ENCODE data around the gene DOCK9.

The DOCK9 gene

DNA sequence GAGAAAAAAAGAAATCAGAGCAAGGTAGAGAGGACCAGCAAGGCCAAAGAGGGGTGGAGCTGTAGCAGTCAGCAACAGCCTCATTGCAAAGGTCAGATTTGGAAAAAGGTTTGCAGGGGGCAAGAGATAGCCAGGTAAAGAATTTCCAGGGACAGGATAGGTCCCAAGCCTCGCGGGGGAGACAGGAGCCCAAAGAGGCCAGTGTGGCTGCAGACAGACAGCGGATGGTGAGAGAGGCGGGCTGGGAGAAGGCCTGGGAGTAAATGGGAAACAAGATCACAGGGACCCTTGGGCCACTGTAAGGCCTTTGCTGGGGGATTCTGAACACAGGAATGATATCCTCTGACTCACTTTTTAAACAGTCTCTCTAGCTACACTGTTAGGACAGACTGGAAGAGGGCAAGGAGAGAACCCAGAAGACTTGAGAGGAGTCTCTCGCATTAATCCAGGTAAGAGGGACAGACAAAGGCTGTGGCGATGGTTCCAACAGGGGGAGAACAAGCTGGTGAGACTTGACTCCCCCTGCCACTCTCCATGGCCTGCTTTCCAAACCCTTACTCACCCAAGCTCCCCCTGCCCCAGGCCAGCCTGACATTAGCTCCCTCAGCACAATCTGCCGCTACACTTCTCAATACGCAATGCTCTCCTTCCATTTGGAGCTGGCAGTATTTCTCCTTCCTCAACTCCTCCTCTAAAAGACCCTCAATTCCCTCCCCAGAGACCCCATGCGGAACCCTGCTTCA lies 31.8 kb downstream of the DOCK9 start:
- no peak for DNase-seq (ENCODE audit: low read depth in 2 of 2)

DNA sequence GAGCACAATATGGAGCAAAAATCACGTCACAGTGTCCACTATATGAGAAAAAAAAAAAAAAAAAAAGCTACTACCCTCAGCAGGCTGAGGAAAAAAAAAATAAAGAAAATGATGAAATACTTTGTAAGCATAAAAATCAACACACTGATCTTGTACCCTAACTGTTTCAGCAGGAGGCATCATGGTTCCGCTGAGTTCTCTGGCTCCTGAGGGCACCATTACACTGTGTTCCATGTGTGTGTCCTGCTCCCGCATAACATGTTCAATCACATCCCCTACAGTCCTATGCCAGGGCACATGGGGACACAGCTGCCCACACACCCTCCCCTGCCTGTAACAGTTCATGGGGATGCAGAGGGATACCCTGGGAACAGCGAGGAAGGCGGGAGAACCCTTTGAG lies 33.5 kb downstream of the DOCK9 start:
- no peak for DNase-seq (ENCODE audit: low read depth in 2 of 2)

DNA sequence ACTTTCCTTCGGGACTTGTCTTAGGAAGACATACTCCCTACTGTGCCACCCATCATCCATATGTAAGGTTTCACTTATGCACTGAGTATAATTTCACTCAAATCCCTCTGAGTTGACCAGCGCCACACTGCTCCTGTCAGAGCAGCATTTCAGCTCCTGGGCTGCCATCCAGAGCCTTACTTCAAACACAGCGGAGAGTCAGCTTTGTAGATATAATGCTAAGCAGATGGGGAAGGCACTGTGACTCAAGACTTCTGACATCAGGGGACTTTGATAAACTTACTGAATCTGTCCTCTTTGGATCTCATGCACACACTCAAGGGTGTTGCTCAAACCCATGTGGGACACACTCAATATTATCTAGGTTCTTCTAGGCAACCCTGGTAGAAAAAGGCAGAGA lies 34.9 kb downstream of the DOCK9 start:
- no peak for DNase-seq (ENCODE audit: low read depth in 2 of 2)

DNA sequence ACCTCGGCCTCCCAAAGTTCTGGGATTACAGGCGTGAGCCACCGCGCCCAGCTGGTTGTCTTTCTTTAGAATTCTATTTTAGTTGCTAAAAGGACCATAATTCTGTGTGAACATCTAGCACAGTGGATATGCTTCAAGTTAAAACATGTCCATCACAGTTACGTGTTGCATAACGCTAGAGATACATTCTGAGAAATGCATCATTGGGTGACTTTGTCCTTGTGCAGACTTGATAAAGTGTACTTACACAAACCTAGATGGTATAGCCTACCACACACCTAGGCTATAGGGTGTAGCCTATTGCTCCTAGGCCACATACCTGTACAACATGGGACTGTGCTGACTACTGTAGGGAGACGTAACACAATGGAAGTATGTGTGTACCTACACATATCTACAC lies 35.4 kb downstream of the DOCK9 start:
- DNase-seq (ENCODE audit: low read depth in 2 of 2) = no peak

DNA sequence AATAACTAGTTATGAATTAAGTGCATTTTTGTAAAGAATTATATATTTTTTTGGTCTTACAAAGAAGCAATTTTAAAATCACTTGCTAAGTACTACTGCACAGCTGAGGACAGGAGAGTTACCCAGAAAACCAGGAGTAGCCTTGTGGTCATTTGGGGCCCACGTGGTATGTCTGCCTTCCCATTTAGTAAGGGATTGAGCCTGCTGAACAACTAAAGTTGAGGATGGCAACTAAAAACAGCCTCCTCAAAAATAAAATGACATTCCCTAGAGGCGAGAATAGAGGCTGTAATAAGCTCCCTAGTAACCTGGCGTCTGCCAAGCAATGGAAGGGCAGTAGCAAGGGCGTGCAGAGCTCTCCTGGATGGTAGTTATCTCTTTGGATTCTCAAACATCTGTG lies 36.3 kb downstream of the DOCK9 start:
- no peak for DNase-seq (ENCODE audit: low read depth in 2 of 2)

DNA sequence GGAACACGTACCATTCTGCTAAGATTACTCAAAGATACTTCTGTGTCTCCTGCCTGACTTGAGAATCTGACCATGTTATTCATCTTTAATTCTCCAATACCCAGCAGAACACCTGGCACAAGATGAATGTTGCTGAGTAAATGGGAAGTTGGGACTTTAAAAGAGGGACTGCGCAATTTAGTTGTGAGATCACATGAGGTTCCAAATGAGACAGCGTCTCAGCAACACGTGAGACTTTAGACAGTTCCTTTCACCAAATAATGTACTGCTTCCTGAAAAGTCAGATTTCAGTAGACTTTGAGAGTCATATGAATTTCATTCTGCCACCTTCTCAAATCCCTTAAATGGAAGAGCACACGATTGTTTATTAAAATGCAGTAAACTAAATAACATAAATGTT lies 36.7 kb downstream of the DOCK9 start:
- DNase-seq (ENCODE audit: low read depth in 2 of 2) = no peak

DNA sequence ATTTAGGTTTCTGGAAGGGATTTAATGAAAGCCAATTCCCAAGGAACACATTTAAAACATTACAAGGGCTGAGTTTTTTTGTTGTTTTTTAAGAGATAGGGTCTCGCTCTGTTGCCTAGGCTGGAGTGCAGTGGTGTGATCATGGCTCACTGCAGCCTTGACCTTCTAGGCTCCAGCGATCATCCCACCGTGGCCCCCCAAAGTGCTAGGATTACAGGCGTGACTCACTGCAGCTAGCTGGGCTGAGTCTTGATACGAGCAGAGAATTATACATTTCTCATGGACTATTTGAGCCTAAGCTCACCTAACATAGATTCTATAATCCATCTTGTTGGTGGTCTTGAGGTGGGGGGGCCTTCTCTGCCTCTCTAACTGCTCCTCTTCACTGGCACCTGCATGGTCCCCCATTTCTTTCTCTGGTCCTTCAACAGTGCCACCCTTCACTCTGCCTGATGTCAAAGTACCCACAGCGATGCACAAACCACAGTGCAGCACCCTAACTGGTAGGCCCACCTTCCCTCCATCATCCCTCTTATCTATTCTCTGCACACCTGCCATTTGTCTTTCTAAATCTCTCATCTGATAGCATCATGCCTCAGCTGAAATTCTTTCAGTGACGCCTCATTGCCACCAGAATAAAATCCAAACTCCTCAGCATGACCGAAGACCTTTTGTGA lies 37.4 kb downstream of the DOCK9 start:
- no peak for DNase-seq (ENCODE audit: low read depth in 2 of 2)

DNA sequence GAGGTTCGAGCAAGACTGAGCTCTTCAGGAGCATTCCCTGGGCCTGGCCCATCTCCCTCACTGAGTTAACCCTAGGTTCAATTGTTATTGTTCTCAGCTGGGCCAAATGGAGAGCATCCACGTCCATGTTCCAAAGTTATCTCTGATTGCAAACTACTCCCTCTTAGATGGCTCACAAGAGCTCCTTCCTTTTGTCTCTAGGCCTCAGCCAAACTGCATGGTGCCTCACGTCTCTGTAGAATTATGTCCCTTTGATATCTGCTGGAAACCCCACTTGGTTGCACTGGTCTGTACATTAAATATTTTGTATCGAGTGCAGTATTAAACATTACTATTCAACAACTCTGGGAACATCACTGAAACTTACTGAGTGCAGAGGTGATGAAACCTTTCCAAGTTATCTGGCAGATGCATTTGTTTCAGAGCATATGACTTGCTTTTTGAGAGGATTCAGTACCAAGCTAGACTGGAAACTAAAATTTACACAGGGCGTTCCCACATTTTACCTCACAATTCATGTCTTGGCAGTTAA lies 38.1 kb downstream of the DOCK9 start:
- no peak for DNase-seq (ENCODE audit: low read depth in 2 of 2)

DNA sequence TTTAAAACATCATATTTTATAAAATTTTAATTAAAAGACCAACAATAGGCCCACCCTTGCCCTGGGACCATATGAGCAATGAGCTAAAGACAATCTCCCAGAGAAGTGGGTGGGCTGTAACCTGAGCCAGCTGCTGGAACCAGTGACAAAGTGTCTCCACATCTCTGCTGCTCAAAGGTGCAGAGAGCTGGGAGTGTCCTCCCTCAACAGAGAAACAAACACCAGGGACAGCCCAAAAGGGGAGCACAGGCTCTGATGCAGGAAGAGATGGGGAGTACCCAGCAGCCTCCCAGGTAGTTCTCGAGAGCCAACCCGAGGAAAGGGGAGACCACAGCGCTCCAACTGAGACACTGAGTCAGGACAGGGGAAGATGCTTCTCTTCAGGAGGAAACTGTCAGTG lies 39.1 kb downstream of the DOCK9 start:
- no peak for DNase-seq (ENCODE audit: low read depth in 2 of 2)

DNA sequence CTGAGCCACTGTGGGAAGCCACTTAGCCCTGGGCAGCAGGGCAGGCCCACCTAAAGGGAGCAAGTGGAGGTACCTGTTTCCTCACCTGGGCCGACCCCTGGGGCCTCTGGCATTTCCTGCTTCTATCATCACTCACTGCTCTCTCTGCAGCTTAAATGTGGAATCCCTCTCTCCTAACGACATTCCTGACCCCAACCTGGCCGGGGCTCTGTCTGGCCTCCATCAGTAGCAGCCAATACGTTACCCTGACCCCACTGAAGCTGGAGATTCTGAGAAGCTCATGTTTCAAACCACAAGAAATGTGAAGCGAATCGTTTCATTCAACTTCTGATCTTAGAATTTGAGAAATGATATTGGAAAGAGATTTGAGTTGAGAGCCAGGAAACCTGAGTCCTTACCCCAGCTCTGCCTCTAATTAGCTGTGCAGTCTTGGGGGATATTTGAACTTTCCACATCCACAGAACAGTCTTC lies 39.9 kb downstream of the DOCK9 start:
- DNase-seq (ENCODE audit: low read depth in 2 of 2) = no peak

DNA sequence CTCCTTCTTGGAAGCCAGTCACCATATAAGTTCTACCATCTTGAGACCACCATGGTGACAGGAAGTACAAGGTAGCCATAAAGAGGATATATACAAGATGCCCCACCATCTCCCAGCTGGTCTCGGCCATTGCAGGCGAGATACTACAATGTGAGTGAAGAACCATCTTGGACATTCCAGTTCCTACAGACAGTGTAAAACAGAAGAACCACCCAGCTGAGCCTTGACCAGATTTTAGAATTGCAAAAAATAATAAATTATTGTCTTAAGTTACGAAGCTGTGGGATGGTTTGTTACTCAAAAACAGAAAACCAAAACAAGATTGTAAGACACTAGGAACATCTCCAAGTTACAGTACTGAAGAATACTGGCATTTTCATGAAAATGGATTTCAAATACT lies 43.6 kb downstream of the DOCK9 start:
- DNase-seq (ENCODE audit: low read depth in 2 of 2) = no peak

DNA sequence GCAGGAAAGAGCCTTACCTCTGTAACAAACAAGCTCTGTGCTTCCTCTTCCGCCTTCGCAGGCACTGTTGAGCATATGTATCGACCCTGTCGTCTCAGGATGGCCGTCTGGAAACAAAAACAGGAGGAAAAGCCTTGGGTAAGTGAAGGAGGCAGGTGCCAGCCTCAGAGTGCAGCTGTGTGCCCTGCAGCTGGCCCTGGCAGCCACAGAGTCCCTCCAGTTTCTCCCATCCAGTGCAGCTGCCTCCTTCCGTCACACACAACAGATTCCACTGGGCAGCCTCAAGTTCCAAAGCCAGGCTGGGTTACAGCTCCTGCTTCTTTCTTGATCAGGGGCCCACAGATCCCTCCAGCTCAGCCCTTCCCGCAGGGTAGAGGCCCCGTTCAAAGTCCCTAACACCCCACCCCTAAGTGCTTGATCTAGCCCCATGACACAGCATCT lies 47.7 kb downstream of the DOCK9 start:
- no peak for DNase-seq (ENCODE audit: low read depth in 2 of 2)

DNA sequence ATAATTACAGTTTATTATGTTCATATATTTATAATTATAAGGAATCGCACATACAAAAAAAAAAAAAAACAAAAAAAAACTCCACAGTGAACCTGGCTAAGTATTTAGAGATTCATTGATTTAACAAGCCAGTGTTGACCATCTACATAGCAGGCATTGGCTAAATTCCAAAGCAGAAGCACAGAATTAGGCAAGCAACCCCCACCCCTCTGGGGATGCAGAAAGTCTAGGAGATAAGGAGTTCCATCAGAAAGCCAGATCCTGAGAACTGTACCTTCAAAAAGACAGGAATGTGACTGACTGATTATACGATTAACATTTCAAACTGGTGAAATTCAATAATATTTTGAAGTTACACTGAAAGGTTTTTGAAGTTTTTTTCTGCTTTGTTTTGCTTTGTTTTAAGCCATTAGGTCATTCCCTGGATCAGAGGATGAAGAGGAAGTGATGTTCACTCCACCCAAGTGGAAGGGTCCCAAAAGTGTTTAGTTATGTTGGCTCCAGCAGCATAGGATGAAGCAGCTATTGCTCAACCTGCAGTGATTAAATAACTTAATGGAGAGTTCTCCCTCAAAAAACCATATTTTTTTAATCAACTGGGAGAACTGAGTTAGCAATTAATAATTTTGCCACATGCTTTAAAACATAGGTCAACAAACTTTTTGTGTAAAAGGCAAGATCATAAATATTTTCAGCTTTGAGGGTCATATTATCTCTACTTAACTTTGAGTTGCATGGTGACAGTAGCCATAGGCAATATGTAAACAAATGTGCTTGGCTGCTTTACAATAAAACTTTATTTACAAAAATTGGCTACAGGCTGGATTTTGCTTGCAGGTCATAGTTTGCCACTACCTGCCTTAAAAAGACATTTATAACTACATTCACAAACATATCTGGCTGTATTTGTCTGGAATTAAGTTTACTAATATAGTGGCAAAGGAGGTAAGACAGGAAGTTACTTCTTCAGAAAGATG lies 49.6 kb downstream of the DOCK9 start:
- DNase-seq (ENCODE audit: low read depth in 2 of 2) = no peak

DNA sequence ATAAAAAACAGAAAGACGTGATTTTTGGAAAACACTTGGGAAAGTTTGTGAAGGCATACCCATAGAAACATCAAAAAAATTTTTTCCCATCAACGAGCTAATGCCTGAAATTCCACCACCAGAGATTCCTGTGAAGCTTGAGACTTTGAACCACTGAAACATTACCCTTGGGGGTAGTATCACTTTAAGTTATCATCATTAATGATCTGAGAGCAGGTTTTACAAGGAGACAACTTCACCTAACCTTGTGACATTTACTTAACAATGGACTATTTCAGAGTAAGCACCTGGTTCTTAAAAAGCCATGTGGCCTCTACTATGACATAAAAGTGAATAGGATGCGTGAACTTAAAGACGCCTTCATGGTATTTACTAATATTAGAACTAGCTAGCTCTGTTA lies 51.9 kb downstream of the DOCK9 start:
- no peak for DNase-seq (ENCODE audit: low read depth in 2 of 2)

DNA sequence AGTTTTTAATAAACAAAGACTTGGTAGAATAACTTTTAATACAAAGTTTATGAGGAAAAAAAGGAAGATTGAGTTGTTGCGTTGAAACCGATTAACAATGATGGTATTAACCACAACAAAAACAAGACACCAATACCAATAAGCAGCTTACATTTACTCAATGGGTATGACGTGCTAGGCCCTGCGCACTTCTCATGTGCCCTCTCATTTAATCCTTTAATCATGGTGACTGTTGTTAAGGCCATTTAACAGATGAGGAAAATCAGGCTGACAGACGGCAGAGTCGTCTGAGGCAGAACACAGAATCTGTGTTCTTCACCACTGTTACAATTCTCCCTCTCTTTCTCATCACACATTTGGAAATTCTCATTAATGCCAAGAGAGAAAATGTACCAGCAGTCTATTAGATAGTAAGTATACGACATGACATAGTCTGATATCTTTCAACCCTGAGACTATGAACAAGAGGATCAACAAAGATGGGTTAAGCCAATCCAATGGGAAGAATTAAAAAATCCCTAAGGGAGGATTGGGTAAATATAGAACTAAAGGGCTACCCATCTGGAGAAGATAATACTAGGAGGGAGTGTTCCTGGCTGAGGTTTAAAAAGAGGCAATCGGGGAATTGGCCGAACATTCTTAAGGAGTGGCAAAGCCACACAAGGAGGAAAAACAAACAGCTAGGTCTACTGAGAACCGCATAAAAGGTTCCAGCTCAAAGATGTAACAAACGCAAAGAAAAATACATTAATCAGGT lies 54.0 kb downstream of the DOCK9 start:
- DNase-seq (ENCODE audit: low read depth in 2 of 2) = no peak

DNA sequence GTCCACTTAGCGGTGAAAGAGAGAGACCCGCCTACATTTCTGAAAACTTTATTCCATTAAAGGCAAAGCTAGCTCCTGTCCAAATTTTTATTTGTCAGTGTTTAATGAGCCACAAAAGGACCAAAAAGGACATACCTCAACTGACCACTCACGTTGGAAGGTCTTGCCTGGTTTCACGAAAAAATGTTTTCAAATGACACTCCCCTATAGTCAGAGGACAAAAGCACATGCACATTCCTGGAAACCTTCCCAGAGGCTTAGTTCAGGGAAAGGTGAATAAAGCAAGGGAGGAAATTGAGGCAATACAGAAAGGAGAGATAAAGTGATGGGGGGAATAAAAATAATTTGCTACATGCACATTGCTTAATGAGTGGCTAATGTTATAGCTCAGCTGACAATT lies 55.6 kb downstream of the DOCK9 start:
- no peak for DNase-seq (ENCODE audit: low read depth in 2 of 2)

DNA sequence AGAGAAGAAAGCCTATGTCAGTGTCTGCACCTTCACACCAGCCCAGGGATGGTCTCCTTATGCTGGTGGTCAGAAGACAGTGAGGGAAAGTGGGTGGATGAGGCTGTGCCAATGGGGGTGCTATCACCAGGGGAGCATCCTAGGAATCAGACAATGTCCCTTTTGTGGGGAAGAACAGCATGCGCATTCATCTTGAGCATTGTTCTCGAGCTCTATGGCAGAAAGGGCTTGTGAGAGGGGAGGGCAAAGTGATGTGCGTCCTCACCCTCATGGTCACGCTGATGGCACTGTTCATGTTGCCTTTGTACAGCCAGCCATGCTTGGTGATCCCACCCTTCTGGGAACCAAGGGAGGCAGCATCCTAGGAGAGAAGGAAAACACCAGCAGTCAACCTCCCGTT lies 56.1 kb downstream of the DOCK9 start:
- DNase-seq (ENCODE audit: low read depth in 2 of 2) = no peak

DNA sequence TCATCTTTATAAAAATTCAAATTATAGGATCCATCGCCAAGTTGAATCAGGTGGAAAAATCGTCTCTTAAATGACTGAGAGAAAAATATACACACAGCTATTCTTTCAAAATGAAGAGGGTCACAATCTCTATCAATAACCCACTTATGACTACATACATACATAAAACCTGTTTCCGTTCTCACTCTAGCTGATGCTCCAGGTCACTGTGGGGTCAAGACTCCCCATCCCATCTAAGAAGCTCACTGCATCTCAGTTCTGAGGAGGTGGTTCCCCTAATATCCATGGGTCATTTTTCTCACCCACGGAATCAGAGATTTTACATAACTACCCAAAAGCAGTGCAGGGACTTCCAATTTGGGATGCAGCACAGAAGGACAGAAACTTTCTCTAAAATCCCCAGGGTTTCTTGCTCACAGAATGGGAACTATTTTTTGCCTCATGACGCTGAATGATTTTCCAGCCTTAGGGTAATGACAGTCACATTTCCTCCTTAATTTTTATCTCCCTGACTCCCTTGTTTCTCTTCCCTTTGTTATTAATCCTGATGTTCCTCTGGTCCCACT lies 56.8 kb downstream of the DOCK9 start:
- DNase-seq (ENCODE audit: low read depth in 2 of 2) = no peak

DNA sequence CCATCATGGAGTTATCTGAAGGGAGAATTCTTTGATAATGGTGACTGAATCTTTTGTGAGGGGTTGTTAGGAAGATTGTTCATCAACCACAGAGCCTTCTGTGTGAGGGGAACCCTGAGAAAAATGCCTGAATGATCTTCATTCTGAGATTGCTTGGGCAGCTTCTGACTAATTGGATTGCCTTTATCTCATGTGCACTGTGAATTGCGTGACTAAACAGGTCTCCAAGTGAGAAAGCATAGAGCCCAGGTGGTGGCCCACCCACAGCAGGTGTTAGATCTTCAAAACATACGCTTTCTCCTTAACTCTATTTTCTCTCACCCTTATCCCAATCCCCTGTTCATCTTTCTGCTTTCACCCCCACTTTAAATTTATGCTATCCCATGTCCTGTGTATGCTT lies 58.3 kb downstream of the DOCK9 start:
- DNase-seq (ENCODE audit: low read depth in 2 of 2) = peak in 1 of 2 donors; percentile 28

DNA sequence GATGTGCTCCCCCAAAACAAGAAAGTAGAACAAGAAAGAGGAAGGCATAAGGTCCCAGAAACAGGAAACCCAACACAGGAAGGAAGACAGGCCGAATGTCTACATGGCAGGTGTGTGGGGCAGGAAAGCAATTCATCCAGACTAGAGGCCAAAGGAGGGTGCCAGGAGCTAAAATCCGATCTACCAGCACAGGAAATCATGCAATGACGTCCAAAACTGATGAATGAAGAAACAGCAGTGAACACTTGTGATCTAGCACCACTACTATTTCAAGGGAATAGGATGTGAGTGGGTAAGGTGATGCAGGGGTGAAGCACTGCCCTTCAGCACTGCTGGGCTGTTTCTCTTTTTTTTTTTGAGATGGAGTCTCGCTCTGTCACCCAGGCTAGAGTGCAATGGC lies 59.1 kb downstream of the DOCK9 start:
- no peak for DNase-seq (ENCODE audit: low read depth in 2 of 2)

DNA sequence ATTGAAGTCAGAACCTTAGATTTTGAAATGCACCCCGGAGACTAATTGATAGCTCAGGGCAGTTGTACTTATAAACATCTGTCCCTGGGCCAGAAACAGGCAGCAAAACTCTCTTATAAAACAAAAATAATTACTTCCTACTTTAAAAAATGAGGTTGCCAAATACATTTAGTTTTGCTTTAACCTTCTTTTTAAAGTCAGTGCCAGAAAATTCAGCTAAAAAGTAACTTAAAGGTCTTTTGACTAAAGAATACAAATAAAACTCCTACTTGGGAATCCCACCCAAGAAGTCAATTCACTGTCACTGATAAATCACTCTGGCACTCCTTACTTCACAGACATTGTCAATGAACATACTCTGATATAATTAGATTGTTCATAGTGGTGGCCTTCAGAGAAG lies 60.7 kb downstream of the DOCK9 start:
- DNase-seq (ENCODE audit: low read depth in 2 of 2) = no peak
